HG03558 (cell line): Measurements from ENCODE around the gene ZNF329.

ENCODE experiments used
- ATAC-seq: cut with Tn5 transposase; IDR thresholded peaks from one replicate; pipeline ENCODE4 v1.9.1; 2021; ENCODE audit warnings: moderate number of reproducible peaks; ENCODE audit not compliant: unreplicated experiment; ENCODE audit errors: extremely low read depth

Gene ZNF329

GRCh38 chr19:58123354-58123753 is 27.2 kb downstream of the ZNF329 start:
- ATAC-seq: no peak

DNA sequence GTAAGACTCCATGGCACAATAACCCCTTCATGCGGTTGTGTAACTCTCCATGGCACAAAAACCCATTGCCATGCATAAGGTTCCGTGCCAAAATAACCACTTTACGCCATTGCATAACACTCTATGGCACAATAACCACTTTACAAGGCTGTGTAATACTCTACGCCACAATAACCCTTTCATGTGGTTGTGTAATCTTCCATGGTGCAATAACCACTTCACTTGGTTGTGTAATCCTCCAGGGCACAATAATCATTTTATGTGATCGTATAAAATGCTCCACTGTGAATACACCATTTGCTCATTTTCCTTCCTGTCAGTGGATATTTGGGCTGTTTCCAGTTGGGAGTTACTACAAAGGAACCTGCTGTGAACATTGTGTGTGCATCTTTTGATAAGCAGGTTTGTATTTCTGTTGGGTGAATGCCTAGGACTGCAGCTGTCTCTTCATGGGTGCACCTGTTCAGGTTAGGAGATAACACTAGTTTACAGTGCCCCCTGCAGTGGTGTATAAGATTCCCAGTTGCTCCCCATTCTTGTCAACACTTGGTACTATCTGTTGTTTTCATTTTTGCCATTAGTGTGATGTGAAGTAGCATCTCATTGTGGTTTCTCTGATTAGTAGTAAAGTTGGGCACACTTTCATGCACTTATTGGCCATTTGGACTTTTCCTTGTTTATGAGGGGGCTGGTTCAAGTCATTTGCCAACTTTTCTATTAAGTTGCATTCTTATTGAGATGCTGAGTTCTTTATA is 31.4 kb downstream of the ZNF329 start:
- no peak for ATAC-seq

GRCh38 chr19:58117841-58118575 is 32.6 kb downstream of the ZNF329 start:
- ATAC-seq: no peak

- ATAC-seq: no peak
These were observed 42.1 kb downstream of the ZNF329 start for GRCh38 chr19:58108546-58108817.

DNA sequence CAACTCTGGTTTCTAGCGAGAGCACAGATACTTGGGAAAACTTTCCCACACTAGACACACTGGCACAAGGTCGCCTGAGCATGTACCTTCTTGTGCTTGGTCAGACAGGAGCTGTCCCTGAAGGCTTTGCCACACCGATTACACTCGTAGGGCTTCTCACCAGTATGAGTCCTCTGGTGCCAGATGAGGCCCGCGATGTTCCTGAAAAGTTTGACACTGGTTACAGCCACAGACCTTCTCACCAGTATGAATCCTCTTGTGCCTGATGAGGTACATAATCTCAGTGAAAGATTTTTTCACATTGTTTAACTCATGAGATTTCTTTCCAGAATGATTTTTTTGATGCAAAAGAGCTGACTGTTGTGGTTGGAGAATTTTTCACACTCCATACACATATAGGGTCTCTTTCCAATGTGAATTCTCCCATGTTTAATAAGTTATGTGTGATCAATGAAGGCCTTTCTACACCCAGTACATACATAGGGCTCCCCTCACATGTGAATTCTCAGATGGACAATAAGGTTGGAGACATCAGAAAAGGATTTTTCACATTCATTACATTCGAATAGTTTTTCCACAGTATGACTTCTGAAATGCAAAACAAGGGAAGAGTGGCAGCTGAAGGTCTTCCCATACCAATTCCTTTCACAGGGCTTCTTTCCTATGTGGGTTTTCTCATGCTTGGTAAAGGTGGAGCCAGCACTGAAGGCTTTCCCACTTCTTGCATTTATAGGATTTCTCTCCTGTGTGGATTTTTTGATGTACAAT is 42.6 kb downstream of the ZNF329 start:
- no peak for ATAC-seq

DNA sequence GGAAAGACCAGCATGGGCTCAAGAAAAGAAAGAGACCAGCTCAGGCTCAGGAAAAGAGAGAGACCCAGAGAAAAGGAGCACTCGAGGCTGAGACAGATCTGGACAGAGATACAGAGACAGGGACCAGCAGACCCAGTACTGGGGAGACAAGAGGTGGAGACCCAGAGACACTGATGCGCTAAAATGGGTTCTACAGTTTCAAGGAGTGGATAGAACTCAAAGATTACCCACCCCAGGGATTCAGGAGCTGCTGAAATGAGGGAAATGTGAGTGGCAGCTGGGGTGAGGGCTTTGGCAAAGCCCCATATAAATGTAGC is 51.9 kb downstream of the ZNF329 start:
- ATAC-seq: no peak

GRCh38 chr19:58097781-58098681 is 52.6 kb downstream of the ZNF329 start, which contains the start of gene ZSCAN18:
ZSCAN18 (minus strand) TSS chr19:58098231; CDS start chr19:58090267, 7,964 bp downstream.
- ATAC-seq: no peak

DNA sequence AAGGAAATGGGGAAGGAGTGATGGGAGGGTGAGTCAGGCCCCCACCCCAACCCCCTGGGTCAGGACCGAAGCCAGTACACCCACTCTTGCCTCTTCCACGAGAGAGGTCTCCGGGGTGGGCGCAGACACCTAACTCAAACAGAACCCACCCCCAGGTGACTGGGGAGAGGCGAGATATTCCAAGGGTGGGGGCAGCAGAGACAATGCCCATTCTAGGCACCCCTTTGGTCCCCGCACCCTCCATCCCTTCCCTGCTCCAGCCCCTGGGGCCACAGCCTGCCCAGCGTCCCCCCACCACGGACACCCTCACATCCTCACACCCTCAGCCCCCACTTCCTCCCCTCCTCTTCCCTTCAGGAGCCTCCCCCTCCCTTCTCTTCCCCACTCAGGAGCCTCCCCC is 53.2 kb downstream of the ZNF329 start:
- no peak for ATAC-seq

- ATAC-seq: no peak
These were observed 53.7 kb downstream of the ZNF329 start for GRCh38 chr19:58096884-58097283.

GRCh38 chr19:58095328-58095727 is 55.3 kb downstream of the ZNF329 start:
- ATAC-seq: no peak

DNA sequence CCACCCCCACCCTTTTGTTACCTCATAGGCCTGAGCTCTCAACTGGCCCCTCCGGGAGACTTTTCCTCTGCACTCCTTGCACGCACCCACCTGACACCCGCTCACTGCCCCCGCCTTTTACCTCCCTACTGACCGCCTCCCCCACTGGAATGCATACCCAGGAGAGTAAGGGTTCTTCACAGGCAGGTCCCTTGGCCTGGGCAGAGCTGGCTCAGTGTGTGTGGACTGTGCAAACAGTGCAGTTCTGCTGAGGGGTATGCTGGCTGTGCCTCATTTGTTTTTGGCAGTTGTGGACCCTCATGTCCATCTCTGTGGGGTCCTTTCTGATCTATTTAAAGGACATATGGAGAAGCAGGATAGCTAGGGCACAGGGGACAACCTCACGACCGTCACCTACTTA is 57.5 kb downstream of the ZNF329 start:
- ATAC-seq: no peak

GRCh38 chr19:58091251-58091995 is 59.2 kb downstream of the ZNF329 start:
- ATAC-seq: no peak

- ATAC-seq: no peak
These were observed 60.7 kb downstream of the ZNF329 start for GRCh38 chr19:58089846-58090245.

DNA sequence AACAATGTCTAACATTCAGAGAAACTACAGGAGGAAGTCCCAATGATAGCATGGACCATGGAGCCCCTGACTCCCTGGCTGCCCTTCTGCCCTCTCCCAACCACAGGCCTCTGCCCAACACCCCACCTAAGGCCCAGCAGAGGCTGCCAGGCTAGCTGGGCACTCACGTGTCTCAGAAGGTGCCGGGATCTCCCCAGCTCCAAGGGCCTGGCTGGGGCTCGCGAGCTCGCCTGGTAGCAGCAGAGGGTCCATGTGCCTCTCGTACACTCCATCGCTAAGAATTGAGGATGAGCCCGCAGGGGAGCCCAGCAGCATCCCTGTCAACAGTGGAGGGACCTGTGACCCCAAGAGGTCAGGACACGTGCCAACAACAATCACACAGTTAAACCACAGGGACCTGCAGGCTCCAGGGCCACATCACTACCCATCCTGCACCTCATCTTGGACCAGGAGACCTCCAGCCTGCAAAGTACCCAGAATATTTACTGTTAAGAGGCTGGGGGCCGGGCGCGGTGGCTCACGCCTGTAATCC is 62.0 kb downstream of the ZNF329 start:
- ATAC-seq: no peak

- no peak for ATAC-seq
These were observed 63.5 kb downstream of the ZNF329 start for GRCh38 chr19:58086825-58087710.

DNA sequence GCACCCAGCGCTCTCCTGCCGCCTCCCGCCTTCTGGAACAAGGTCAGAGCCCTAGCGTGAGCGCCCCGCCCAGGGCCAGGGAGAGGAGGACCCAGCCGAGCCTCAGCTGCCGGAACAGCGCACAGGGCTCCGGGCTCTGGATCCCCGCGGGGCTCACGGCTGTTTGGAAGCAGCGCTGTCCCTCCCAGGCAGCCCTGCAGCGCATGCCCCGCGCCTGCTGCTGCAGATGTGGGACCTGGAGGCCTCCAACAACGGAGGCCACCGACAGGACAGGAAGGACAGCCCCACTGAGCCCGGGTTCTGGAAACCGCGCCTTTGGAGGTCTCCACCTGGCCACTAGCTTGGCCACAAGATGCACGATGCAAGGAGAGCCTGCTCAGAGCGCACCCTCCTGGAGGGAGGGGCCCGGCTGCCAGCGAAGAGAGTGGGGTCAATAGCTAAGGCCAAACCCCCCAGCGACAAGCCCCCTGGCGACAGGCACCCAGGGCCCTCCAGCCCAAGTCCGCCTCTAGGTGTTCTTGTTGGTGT is 65.2 kb downstream of the ZNF329 start:
- no peak for ATAC-seq

DNA sequence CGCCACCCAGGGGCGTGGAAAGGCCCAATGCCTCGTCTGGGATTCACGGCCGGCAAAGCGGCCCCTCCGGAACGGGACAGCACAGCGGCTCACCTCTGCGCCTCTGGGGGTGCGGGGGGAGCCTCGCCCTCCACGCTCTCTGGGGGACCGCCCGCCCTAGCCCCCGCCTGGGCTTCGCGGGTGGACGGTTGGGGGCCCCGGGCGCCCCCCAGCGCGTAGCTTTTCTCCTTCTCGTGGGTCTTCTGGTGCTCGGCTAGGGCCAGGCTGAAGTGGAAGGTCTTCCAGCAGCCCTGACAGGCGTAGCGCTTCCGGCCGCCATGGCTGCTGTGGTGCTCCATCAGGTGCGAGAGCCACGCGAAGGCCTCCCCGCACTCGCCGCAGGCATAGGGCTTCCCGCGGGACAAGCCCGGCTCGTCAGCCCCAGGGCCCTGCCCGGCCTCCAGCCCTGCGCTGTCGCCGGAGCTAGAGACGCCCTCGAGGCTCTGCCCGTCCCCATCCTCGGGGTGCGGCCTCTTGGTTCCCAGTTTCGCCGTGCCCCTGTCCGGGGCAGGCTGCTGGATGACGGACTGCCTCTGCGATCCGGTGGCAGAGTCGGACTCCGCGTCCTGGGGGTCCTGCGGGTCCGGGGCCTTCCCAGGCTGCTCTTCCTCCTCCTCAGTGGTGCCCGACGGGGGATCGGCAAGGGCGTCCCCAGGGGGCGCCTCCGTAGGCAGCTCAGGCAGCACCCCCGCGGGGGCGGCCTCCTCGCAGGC is 65.8 kb downstream of the ZNF329 start:
- ATAC-seq: no peak

GRCh38 chr19:58083021-58083420 is 67.6 kb downstream of the ZNF329 start:
- no peak for ATAC-seq
